Ectodermal cell (in vitro differentiated cells): ENCODE data around the gene AUTS2.

Source experiments
- H3K27ac ChIP-seq: 2 replicates; pipeline ENCODE4 v1.7.0; 2013; ENCODE audit warnings: mild to moderate bottlenecking, low read depth, low read length; ENCODE audit not compliant: insufficient read depth, poor library complexity, severe bottlenecking
- H3K27me3 ChIP-seq: 2 replicates; pipeline ENCODE4 v1.7.0; 2013; ENCODE audit warnings: mild to moderate bottlenecking, low read length; ENCODE audit not compliant: insufficient read depth, control insufficient read depth, poor library complexity, severe bottlenecking
- H3K36me3 ChIP-seq: one replicate; pipeline ENCODE4 v1.7.0; 2013; ENCODE audit warnings: low read length; ENCODE audit not compliant: control insufficient read depth, insufficient read depth
- H3K4me1 ChIP-seq: one replicate; pipeline ENCODE4 v1.7.0; 2013; ENCODE audit warnings: low read length; ENCODE audit not compliant: control insufficient read depth, insufficient read depth
- H3K4me3 ChIP-seq: 2 replicates; pipeline ENCODE4 v1.7.0; 2013; ENCODE audit warnings: low read depth, low read length, control low read depth; ENCODE audit not compliant: insufficient read depth
- H3K9me3 ChIP-seq: 2 replicates; pipeline ENCODE4 v1.7.0; 2013; ENCODE audit warnings: mild to moderate bottlenecking, low read length, moderate library complexity; ENCODE audit not compliant: control insufficient read depth
- WGBS, 2 experiments: methylation state at CpG; one replicate each; pipeline ENCODE4 v1.1.7; 2013; ENCODE audit warnings: missing lambda C conversion rate in 2 of 2; 5-methylcytosine and 5-hydroxymethylcytosine counted together

AUTS2 gene

DNA sequence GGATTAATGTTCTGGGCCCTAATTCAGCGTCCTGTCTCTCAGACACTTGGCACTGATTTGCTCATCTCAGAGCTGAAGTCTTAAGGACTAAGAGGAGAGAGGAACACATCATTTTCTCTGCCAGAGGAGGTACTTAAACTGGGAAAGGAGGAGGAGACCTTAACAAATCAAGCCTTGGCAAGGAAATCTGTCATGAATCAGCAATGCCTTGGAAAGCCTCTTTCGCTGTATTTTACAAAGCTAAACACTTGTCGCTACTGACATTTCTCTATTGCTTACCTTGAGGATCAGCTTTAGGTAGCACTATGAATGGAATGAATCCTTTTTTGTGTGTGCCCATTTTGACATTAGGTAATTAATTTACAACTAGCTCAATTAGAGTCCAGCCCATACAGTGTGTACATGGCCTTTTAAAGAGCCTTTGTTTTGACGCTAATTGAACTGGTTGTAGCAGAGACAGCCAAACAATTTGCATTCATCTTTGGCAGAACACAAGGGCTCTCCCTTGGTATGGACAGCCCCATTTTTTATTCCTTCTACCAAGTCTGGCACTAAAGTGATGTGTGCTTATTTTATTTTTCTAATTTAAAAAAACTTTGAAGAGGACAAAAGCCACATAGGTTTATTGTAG lies 37.4 kb downstream of the AUTS2 start:
- Histone ChIP-seq H3K27me3 (no peaks in the 10 kb centered on the region), H3K4me3 (no peak overlapping the region), H3K9me3 (no peaks in the 10 kb centered on the region), H3K4me1 (peaks cover 1% of the 10 kb centered on the region), H3K36me3 (no peaks in the 10 kb centered on the region), H3K27ac (no peak overlapping the region)
- 91 to 92% methylated on average over 4 of the region's 4 CpGs for WGBS, 2 experiments

GRCh38 chr7:69638674-69639073 lies 40.4 kb downstream of the AUTS2 start:
- no peaks in the 10 kb centered on the region for H3K36me3 ChIP-seq
- H3K27ac ChIP-seq = no peak overlapping the region
- H3K9me3 ChIP-seq = no peaks in the 10 kb centered on the region
- no peak overlapping the region for H3K4me3 ChIP-seq
- no peaks in the 10 kb centered on the region for H3K4me1 ChIP-seq
- whole genome bisulfite sequencing, 2 experiments = 95% methylated on average over 1 of the region's 1 CpG; no CpG with 5 or more reads in 1 of the 2 experiments
- no peaks in the 10 kb centered on the region for H3K27me3 ChIP-seq

DNA sequence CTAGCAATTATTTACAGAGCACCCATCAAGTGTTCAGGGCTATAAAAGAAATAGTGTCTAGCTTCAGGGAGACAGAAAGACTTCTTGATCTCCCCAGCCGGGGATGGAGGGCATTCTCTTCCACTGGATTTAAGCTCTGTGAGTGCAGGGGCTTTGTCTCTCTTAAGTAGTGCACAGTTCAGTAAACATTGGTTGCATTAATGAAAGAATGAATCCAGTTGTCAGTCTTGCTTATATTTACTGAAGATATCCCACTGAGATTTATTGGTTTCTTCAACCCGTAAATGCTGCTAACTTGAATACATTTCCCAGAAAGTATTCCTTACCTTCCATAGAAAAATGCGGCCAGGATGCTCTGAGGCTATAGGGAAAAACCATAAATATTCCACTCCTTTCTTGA lies 41.9 kb downstream of the AUTS2 start:
- 73% methylated on average over 3 of the region's 3 CpGs for WGBS, 2 experiments

GRCh38 chr7:69640925-69641594 lies 42.8 kb downstream of the AUTS2 start:
- Histone ChIP-seq H3K36me3 (no peaks in the 10 kb centered on the region), H3K4me3 (no peak overlapping the region), H3K9me3 (no peaks in the 10 kb centered on the region), H3K4me1 (peaks cover 8% of the 10 kb centered on the region), H3K27me3 (no peaks in the 10 kb centered on the region), H3K27ac (no peak overlapping the region)
- WGBS, 2 experiments = 93 to 95% methylated on average over 5 of the region's 5 CpGs

More for the DNA sequence above, 41.9 kb downstream of the AUTS2 start:
- Histone ChIP-seq H3K9me3 (no peaks in the 10 kb centered on the region), H3K36me3 (no peaks in the 10 kb centered on the region), H3K27ac (no peak overlapping the region), H3K4me3 (no peak overlapping the region), H3K27me3 (no peaks in the 10 kb centered on the region), H3K4me1 (no peaks in the 10 kb centered on the region)

DNA sequence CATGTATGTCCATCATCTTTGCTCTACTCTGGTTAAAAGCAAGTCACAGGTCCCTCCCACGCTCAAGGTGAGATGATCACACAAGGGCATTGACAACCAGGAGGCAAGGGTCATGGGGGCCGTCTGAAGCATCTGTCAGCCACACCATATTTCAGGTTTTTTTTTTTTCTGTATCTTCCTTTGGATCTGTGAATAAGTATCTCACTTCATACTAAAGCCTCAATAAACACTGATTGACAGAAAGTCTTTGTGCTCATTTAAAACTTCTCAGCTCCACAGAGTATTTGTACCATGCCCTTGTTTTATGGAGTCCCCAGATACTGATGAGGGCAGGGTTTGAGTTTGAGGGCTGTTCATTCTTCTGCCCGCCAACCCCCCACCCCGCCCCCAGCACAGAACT lies 45.0 kb downstream of the AUTS2 start:
- peaks cover 3% of the 10 kb centered on the region for H3K27me3 ChIP-seq
- no peak overlapping the region for H3K4me3 ChIP-seq
- H3K27ac ChIP-seq = no peak overlapping the region
- H3K9me3 ChIP-seq = no peaks in the 10 kb centered on the region
- peaks cover 11% of the 10 kb centered on the region for H3K4me1 ChIP-seq
- H3K36me3 ChIP-seq = no peaks in the 10 kb centered on the region
- WGBS, 2 experiments = 87 to 89% methylated on average over 4 of the region's 4 CpGs

DNA sequence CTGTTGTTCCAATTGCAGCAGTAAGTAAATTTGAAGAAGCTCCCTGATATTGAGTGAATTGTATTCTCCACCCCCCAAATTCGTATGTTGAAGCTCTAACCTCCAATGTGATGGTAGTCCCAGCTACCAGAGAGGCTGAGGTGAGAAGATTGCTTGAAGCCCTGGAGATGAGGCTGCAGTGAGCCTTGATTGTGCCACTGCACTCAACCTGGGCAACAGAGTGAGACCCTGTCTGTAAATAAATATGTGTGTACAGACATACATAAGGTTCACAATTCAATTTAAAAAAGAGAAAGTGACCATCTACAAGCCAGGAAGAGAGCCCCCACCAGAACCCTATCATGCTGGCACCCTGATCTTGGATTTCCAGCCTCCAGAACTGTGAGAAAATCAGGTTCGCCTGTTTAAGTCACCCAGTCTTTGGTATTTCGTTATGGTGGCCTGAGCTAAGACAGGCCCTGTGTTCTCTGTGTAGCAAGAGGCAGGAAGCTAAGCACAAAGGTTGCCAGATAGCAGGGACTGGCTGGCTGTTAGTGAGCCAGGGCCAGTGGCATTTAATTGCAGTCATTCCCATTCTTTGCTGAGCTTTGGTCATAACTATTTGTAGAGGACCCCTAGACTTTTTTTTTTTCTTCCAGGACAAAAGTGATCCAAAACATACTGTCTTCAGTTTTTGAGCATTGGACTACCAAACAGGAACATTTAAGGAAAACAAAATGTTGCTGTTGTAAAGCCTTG lies 45.6 kb downstream of the AUTS2 start:
- no peaks in the 10 kb centered on the region for H3K9me3 ChIP-seq
- no peak overlapping the region for H3K27ac ChIP-seq
- no peak overlapping the region for H3K4me3 ChIP-seq
- H3K4me1 ChIP-seq = peaks cover 11% of the 10 kb centered on the region
- 65 to 71% methylated on average over 3 of the region's 3 CpGs for WGBS, 2 experiments
- no peaks in the 10 kb centered on the region for H3K36me3 ChIP-seq
- peaks cover 3% of the 10 kb centered on the region for H3K27me3 ChIP-seq

- H3K27me3 ChIP-seq = peaks cover 3% of the 10 kb centered on the region
- H3K4me1 ChIP-seq = peaks cover 11% of the 10 kb centered on the region
Measured at GRCh38 chr7:69645683-69646082, 47.4 kb downstream of the AUTS2 start.

DNA sequence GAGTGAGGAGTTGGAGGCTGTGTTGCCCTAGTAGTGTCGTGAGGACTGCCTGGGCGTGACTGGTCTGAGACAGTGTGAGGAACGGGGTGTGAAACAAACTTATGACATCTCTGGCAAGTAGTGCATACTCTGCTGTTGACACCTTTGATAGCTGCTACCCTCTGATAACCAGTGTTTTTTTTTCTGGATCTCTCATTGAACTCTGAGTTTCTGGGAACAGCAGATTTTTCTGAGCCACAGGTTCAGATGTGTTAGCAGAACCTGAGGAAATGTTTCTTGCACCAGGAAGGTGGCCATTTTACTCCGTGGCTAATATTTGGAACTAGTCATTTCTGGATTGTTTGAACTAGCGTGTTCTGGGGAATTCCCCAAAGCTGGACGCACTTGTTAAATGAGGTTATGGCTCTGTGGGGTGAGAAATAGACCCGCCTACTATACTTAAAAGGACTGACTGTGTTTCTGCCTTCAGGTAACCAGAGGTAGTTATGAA lies 52.9 kb downstream of the AUTS2 start:
- Histone ChIP-seq H3K27me3 (peaks cover 3% of the 10 kb centered on the region), H3K9me3 (no peaks in the 10 kb centered on the region), H3K36me3 (no peaks in the 10 kb centered on the region), H3K4me1 (peaks cover 3% of the 10 kb centered on the region), H3K27ac (no peak overlapping the region), H3K4me3 (no peak overlapping the region)
- 92 to 93% methylated on average over 7 of the region's 7 CpGs for WGBS, 2 experiments

More at GRCh38 chr7:69645683-69646082, 47.4 kb downstream of the AUTS2 start:
- H3K9me3 ChIP-seq = no peaks in the 10 kb centered on the region
- no peak overlapping the region for H3K27ac ChIP-seq
- 0 to 4% methylated on average over 2 to 3 of the region's 4 CpGs for WGBS, 2 experiments
- no peaks in the 10 kb centered on the region for H3K36me3 ChIP-seq
- H3K4me3 ChIP-seq = no peak overlapping the region

GRCh38 chr7:69652947-69653701 lies 54.8 kb downstream of the AUTS2 start:
- peaks cover 5% of the 10 kb centered on the region for H3K4me1 ChIP-seq
- H3K27ac ChIP-seq = no peak overlapping the region
- 90 to 94% methylated on average over 2 to 3 of the region's 3 CpGs for WGBS, 2 experiments
- no peak overlapping the region for H3K4me3 ChIP-seq
- no peaks in the 10 kb centered on the region for H3K9me3 ChIP-seq
- H3K36me3 ChIP-seq = no peaks in the 10 kb centered on the region
- H3K27me3 ChIP-seq = no peaks in the 10 kb centered on the region
